H1 (cell line): ENCODE measurements around the gene FOXE1. TPM values are rescaled to one million over a fixed set of nuclear protein-coding genes. Genes with fewer than 3 reads are reported as not detected.

Source experiments
- ATF2 ChIP-seq: IDR thresholded peaks from 2 replicates; pipeline ENCODE4 v1.6.1; 2012; ENCODE audit warnings: low read length, inconsistent platforms
- FOSL1 ChIP-seq: IDR thresholded peaks from 2 replicates; pipeline ENCODE4 v1.6.1; 2011; ENCODE audit warnings: mild to moderate bottlenecking, low read depth, low read length, moderate library complexity; ENCODE audit not compliant: insufficient read depth
- polyA plus RNA-seq, 7 experiments: library from polyadenylated mRNA; depleted of rRNA in 3 of 7; stranded (reverse) in 5 of 7; unstranded in 2 of 7; fragments of >200 nt in 5 of 7; fragments of 200-250 nt in 2 of 7; gene quantifications; 1 replicate in 5 of 7; 2 replicates in 1 of 7; 4 replicates in 1 of 7; pipeline versions ENCODE4 v1.2.1 to v1.2.3, GENCODE V29; 2011 to 2013; ENCODE audit warnings: missing spikeins in 2 of 7, mixed read lengths in 2 of 7
- total RNA-seq: library from RNA; stranded (reverse); fragmentation: NEBNext Ultra II Directional; extraction: Animal tissue kit (Norgen Biotek cat#: 25700); gene quantifications from 2 replicates; pipeline ENCODE4 v1.2.1, GENCODE V29; 2021

FOXE1 gene
- total and polyA plus RNA-seq, 2 of the 8 experiments (the other 6 are each of a cell fraction or from before 2014, with no cell fraction given) = 0.03 TPM; not detected in 1

- TF ChIP-seq ATF2 = no peak
- TF ChIP-seq FOSL1 = no peak
Observed at GRCh38 chr9:97874624-97875023, 21.6 kb downstream of the FOXE1 start (continued).
